ENCODE results near the gene SAFB. TPM values are rescaled to one million over a fixed set of nuclear protein-coding genes. Genes with fewer than 3 reads are reported as not detected.
A peak's percentile ranks its signal among the peaks of the same experiment; 100 is the strongest.

Gene SAFB
- total RNA-seq, 2 donors from 2014 or later = 173 to 183 TPM

GRCh38 chr19:5714816-5715215, 91.9 kb downstream of the SAFB start:
- peaks cover 10% of the 10 kb centered on the region for H3K4me1 Mint-ChIP-seq
- no peaks in the 10 kb centered on the region for H3K9me3 ChIP-seq (ENCODE audit: control insufficient read depth, low read length, poor library complexity, severe bottlenecking)
- H3K27me3 Mint-ChIP-seq = no peaks in the 10 kb centered on the region
- H3K4me3 Mint-ChIP-seq = no peak overlapping the region
- H3K36me3 Mint-ChIP-seq (ENCODE audit: low read depth) = peaks cover 3% of the 10 kb centered on the region
- DNase-seq (no peak), ATAC-seq (no peak)
- no peak overlapping the region for H3K27ac Mint-ChIP-seq

- Mint-ChIP-seq H3K4me3 (peak overlapping the region; percentile 43), H3K27me3 (no peaks in the 10 kb centered on the region)
- no peak for ATAC-seq
Measured at GRCh38 chr19:5717215-5717935, 94.5 kb downstream of the SAFB start.

More at GRCh38 chr19:5717215-5717935, 94.5 kb downstream of the SAFB start:
- Mint-ChIP-seq H3K27ac (peak overlapping the region; percentile 92), H3K36me3 (ENCODE audit: low read depth) (peaks cover under 1% of the 10 kb centered on the region), H3K4me1 (peaks cover 10% of the 10 kb centered on the region)
- no peaks in the 10 kb centered on the region for H3K9me3 ChIP-seq (ENCODE audit: control insufficient read depth, low read length, poor library complexity, severe bottlenecking)
- no peak for DNase-seq

Other genes with a start within 250 kb of the SAFB start
- not detected for gene ZNRF4, start 167.7 kb upstream of the SAFB start, total RNA-seq
- gene TINCR, start 55.1 kb upstream of the SAFB start, total RNA-seq = 1 to 10 TPM; 2.0 to 2.8 TPM
- 100 to 1,000 TPM; 241 to 255 TPM for gene SAFB2, start 307 bp upstream of the SAFB start, total RNA-seq
- gene MICOS13, start 57.4 kb downstream of the SAFB start, total RNA-seq = 10 to 100 TPM; 26.9 to 27.9 TPM
- gene HSD11B1L, start 57.9 kb downstream of the SAFB start, total RNA-seq = 1 to 10 TPM; 1.4 to 3.1 TPM
- gene RPL36, start 67.2 kb downstream of the SAFB start, total RNA-seq = 1,000 to 10,000 TPM in 1 of 2 donors, 100 to 1,000 TPM in 1; 811 to 1,376 TPM
- gene LONP1, start 97.1 kb downstream of the SAFB start, total RNA-seq = 10 to 100 TPM; 61.0 to 65.2 TPM
- not detected for gene CATSPERD, start 97.6 kb downstream of the SAFB start, total RNA-seq
- gene PRR22, start 161.7 kb downstream of the SAFB start, total RNA-seq = 1 to 10 TPM; 3.8 to 3.9 TPM
- gene DUS3L, start 168.1 kb downstream of the SAFB start, total RNA-seq = 100 to 1,000 TPM; 128 to 131 TPM
- under 1 TPM; 0.35 to 0.39 TPM for gene NRTN, start 182.0 kb downstream of the SAFB start, total RNA-seq
- gene FUT6, start 216.6 kb downstream of the SAFB start, total RNA-seq = not detected
- gene FUT3, start 228.4 kb downstream of the SAFB start, total RNA-seq = under 1 TPM in 1 of 2 donors, not detected in 1; 0.50 TPM
- 1 to 10 TPM; 2.2 to 3.7 TPM for gene FUT5, start 247.5 kb downstream of the SAFB start, total RNA-seq

Data from T-helper 17 cell (primary cell).